ENCODE measurements around the gene ZNF280D. TPM values are rescaled to one million over a fixed set of nuclear protein-coding genes. Genes with fewer than 3 reads are reported as not detected.
"Not testable (repeated sequence)": the region's sequence is repeated elsewhere in the genome, so short reads cannot be mapped to it uniquely, and the experiment has no call there.

Gene ZNF280D
- total RNA-seq, 4 donors from 2014 or later, result 22.1 to 86.2 (median 33.0) TPM

- DNase-seq (ENCODE audit: low spot score), result no peak
- no peak for ATAC-seq (ENCODE audit: low FRiP score)
- TF ChIP-seq, protein P1, sequence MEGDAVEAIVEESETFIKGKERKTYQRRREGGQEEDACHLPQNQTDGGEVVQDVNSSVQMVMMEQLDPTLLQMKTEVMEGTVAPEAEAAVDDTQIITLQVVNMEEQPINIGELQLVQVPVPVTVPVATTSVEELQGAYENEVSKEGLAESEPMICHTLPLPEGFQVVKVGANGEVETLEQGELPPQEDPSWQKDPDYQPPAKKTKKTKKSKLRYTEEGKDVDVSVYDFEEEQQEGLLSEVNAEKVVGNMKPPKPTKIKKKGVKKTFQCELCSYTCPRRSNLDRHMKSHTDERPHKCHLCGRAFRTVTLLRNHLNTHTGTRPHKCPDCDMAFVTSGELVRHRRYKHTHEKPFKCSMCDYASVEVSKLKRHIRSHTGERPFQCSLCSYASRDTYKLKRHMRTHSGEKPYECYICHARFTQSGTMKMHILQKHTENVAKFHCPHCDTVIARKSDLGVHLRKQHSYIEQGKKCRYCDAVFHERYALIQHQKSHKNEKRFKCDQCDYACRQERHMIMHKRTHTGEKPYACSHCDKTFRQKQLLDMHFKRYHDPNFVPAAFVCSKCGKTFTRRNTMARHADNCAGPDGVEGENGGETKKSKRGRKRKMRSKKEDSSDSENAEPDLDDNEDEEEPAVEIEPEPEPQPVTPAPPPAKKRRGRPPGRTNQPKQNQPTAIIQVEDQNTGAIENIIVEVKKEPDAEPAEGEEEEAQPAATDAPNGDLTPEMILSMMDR (IDR thresholded peaks at IDR 0.05), result no peak
Measured at GRCh38 chr15:56719774-56720555, 13.3 kb downstream of the ZNF280D start.

DNA sequence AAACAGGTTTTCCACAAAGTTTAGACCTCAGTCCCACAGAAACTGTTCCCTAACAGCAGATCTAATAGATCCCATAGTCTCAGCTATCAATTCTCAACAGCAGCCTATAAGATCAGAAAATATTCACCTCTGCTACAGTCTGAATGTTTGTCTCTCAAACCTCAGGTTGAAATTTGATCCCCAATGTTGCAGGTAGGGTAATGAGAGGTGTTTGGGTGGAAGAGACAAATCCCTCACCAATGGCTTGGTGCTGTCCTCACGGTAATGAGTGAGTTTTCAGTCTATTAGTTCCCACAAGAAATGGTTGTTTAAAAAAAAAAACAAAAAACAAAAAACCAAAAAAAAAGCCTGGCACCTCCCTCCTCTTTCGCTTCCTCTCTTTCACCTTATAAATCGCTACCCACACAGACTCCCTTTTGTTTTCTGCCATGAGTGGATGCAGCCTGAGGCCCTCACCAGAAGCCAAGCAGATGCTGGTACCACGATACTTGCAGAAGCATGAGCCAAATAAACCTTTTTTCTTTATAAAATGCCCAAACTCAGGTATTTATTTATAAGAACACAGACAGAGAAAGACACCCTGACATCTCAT, 14.2 kb downstream of the ZNF280D start:
- TF ChIP-seq, protein P1 (IDR thresholded peaks at IDR 0.05), result no peak
- DNase-seq (ENCODE audit: low spot score) (no peak), ATAC-seq (ENCODE audit: low FRiP score) (no peak)

GRCh38 chr15:56718560-56718959, 14.7 kb downstream of the ZNF280D start:
- DNase-seq (ENCODE audit: low spot score), result no peak
- ATAC-seq (ENCODE audit: low FRiP score), result no peak
- TF ChIP-seq, protein P1 (IDR thresholded peaks at IDR 0.05), result no peak

DNA sequence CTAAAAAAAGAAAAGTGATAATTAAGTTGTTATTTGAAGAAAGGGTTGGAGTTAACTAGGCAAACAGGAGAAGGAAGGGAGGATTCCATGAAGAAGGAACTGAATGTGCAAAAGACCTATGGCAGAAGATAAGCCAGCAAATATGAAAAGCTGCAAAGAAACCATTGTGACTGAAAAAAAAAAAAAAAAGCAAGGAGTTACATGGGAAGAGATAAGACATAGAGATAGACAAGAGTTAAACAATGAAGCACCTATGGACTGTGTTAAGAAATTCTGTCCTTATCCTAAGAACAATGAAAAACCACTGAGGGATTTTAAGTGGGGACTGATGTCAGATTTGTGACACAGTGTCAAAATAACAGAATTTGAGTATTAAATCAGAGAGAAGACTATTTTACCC, 17.0 kb downstream of the ZNF280D start:
- ATAC-seq (ENCODE audit: low FRiP score), result no peak
- TF ChIP-seq, protein P1 (IDR thresholded peaks at IDR 0.05), result no peak

DNA sequence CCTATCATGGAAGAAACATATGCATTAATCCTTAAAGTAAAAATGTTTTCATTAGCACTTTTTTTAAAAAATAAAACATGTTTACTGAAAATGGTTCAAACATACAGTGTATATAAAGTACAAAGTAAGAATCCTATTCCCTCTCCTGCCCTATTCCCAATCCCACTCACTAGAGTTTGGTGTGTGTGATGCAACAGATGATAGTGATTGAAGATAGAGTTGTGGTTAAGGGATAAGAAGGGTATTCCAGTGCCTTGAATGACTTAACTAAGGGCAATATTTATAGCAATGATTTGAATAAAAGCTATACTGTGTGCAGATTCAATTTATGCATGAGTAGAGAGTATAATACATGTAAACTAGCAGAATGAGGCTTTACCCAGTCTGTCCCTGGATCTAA, 18.1 kb downstream of the ZNF280D start:
- ATAC-seq (ENCODE audit: low FRiP score) (no peak), DNase-seq (ENCODE audit: low spot score) (no peak)
- TF ChIP-seq, protein P1 (IDR thresholded peaks at IDR 0.05), result no peak

More for the DNA sequence above, 17.0 kb downstream of the ZNF280D start:
- no peak for DNase-seq (ENCODE audit: low spot score)

GRCh38 chr15:56709502-56709901, 23.8 kb downstream of the ZNF280D start:
- not testable (repeated sequence) for ATAC-seq (ENCODE audit: low FRiP score); DNase-seq (ENCODE audit: low spot score)

DNA sequence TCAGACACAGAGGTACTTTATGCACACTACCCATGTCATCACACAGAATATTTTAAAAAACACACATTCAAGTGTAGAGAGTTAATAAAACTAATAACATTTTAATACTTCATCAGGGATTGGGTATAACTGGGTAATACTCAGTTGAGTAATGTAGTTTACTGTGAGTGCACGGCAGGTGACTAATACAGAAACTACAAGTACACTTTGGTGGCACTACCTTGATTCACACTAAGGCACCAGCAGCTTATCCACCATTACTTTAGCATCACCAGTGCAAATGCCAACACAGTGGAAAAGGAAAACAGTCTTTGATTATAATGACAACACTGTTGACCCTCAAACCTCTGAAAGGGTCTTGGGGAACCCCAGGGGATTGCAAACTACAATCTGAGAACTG, 33.6 kb downstream of the ZNF280D start:
- TF ChIP-seq, protein P1 (IDR thresholded peaks at IDR 0.05), result no peak
- DNase-seq (ENCODE audit: low spot score) (no peak), ATAC-seq (ENCODE audit: low FRiP score) (no peak)
